IPS-20b (cell line): ENCODE measurements around the gene UNC45A.
"Not testable (repeated sequence)": the region's sequence is repeated elsewhere in the genome, so short reads cannot be mapped to it uniquely, and the experiment has no call there.

Experiments used
- H3K27ac ChIP-seq: one replicate; pipeline ENCODE4 v1.5.1; 2013; ENCODE audit warnings: low read length
- H3K27me3 ChIP-seq: 2 replicates; pipeline ENCODE4 v1.6.1; 2013; ENCODE audit warnings: mild to moderate bottlenecking, low read length, inconsistent platforms; ENCODE audit not compliant: insufficient read depth
- H3K36me3 ChIP-seq: 2 replicates; pipeline ENCODE4 v1.6.1; 2013; ENCODE audit warnings: low read depth, mild to moderate bottlenecking, inconsistent platforms, low read length, moderate library complexity; ENCODE audit not compliant: insufficient read depth
- H3K4me1 ChIP-seq: 2 replicates; pipeline ENCODE4 v1.6.1; 2013; ENCODE audit warnings: mild to moderate bottlenecking, control low read depth, inconsistent platforms, low read length, moderate library complexity; ENCODE audit not compliant: insufficient read depth
- H3K4me3 ChIP-seq: 2 replicates; pipeline ENCODE4 v1.5.1; 2013; ENCODE audit warnings: mild to moderate bottlenecking, low read length, inconsistent platforms
- H3K9ac ChIP-seq: 2 replicates; pipeline ENCODE4 v1.6.1; 2013; ENCODE audit warnings: low read depth, mild to moderate bottlenecking, inconsistent platforms, low read length, moderate library complexity
- H3K9me3 ChIP-seq: 2 replicates; pipeline ENCODE4 v1.6.1; 2013; ENCODE audit warnings: mild to moderate bottlenecking, low read depth, low read length, inconsistent platforms; ENCODE audit not compliant: insufficient read depth

UNC45A gene

DNA sequence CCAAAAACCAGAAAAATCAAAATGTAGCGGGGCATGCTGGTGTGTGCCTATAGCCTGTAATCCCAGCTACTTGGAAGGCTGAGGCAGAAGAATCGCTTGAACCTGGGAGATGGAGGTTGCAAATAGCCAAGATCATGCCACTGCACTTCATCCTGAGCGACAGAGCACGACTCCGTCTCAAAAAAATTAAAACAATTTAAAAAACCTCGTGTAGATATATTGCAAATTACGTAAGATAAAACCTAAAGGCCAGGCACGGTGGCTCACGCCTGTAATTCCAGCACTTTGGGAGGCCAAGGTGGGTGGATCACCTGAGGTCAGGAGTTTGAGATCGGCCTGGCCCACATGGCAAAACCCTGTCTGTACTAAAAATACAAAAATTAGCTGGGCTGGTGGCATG, 8.3 kb upstream of the UNC45A start:
- not testable (repeated sequence) for H3K4me1 ChIP-seq, H3K36me3 ChIP-seq, H3K9me3 ChIP-seq, H3K27me3 ChIP-seq, H3K4me3 ChIP-seq, H3K9ac ChIP-seq, H3K27ac ChIP-seq

DNA sequence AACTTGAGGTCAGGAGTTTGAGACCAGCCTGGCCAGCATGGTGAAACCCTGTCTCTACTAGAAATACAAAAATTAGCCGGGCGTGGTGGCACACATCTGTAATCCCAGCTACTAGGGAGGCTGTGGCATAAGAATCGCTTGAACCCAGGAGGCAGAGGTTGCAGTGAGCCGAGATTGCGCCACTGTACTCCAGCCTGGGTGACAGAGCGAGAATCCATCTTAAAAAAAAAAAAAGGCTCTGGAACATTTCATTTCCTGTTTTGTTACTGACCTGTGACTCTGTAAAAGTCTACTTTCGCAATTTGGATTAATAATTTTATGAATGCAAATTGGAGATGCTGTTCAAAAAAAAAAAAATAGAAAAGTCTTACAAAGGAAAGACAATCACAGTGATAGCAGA, 7.0 kb upstream of the UNC45A start:
- not testable (repeated sequence) for H3K4me1 ChIP-seq, H3K4me3 ChIP-seq

DNA sequence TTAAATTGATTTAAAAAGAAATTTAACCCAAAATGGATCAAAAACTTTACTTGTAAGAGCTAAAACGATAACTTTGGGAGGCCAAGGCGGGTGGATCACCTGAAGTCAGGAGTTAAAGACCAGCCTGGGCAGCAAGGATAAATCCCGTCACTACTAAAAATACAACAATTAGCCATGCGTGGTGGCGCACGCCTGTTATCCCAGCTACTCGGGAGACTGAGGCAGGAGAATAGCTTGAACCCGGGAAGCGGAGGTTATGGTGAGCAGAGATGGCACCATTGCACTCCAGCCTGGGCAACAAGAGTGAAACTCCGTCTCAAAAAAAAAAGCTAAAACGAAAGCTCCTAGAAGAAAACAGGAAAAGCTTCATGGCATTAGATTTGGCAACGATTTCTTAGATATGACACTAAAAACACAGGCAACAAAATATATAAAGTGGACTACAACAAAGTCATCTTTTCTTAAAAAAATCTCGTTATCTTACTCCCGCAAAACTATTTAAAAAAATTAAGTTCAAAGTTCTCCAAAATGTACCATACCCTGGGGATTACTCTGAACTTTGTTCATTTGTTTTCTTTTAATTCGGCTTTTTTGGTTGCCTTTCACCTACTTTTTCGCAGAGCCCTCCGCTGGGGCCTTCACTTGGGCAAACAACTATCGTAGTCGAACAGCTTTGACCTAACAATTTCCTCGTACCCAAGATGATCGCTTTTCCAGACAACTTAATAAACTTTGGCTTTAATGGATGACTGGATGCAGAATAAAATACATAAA, 5.7 kb upstream of the UNC45A start:
- H3K27ac ChIP-seq = no peak overlapping the region
- peaks cover 2% of the 10 kb centered on the region; the same call in 1 of the 2 replicates for H3K4me1 ChIP-seq
- no peaks in the 10 kb centered on the region for H3K36me3 ChIP-seq
- no peak overlapping the region for H3K4me3 ChIP-seq
- H3K9ac ChIP-seq = no peak overlapping the region
- no peaks in the 10 kb centered on the region for H3K9me3 ChIP-seq
- H3K27me3 ChIP-seq = peaks cover 16% of the 10 kb centered on the region

More for the DNA sequence above, 7.0 kb upstream of the UNC45A start:
- H3K27ac ChIP-seq, H3K27me3 ChIP-seq, H3K9ac ChIP-seq, H3K9me3 ChIP-seq, H3K36me3 ChIP-seq: not testable (repeated sequence)

DNA sequence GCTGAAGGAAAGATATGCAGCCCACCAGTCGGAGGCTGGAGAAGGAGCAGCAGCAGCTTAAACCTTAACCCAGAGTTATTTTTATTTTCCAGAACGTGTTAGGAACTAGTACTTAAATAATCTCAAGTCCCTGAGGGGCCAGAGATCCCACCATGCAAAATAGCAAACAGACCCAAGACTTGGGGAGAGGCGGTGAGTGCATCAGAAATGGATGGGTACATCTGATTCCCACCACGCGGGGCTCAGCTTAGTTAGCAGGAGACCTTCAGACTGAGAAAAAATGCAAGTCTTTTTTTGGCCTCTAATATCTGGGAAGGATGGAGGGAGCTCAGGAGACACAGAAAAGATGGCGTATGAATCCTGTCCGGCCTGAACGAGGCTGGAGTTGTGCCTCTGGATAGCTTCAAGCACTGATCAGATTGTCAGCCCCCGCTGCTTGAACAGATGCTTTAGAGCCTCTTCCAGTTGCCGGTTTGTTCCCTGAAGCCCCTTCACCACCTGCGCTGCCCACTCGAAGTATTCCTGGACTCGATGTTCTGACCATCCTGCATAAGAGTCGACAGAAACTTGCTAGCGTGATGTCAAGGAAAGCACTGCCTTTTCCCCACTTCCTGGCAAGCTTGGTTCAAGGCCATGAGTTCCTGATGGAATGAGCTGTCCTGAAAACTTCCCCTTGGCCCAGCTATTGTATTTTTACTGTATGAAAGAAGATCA, 4.1 kb upstream of the UNC45A start:
- H3K4me3 ChIP-seq = peak overlapping the region; percentile 81; the same call in 1 of the 2 replicates
- H3K9ac ChIP-seq = 0 out of 2 replicates have a peak overlapping the region, but pooled peaks have one; percentile 34
- H3K36me3 ChIP-seq = no peaks in the 10 kb centered on the region
- peaks cover 2% of the 10 kb centered on the region; the same call in 1 of the 2 replicates for H3K4me1 ChIP-seq
- no peaks in the 10 kb centered on the region for H3K9me3 ChIP-seq
- no peak overlapping the region for H3K27ac ChIP-seq
- H3K27me3 ChIP-seq = peaks cover 16% of the 10 kb centered on the region

DNA sequence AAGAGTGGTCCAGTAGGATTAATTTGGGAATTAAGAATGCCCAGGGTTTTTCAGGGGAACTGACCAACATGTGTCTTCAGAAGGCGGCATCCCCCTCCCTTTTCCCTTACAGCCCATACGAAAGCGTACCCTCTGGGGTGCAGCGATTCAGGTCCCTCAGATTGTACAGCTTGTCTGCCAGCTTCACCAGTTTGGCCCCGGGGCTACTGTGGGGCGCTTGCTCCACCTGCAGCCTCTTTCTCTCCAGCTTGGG, 3.6 kb upstream of the UNC45A start:
- Histone ChIP-seq H3K4me1 (peaks cover 2% of the 10 kb centered on the region; the same call in 1 of the 2 replicates), H3K9ac (peak overlapping the region; percentile 34; the same call in 1 of the 2 replicates), H3K36me3 (peaks cover under 1% of the 10 kb centered on the region; the same call in 1 of the 2 replicates), H3K27me3 (peaks cover 16% of the 10 kb centered on the region), H3K27ac (no peak overlapping the region), H3K4me3 (peak overlapping the region; percentile 81; the same call in 1 of the 2 replicates), H3K9me3 (no peaks in the 10 kb centered on the region)

DNA sequence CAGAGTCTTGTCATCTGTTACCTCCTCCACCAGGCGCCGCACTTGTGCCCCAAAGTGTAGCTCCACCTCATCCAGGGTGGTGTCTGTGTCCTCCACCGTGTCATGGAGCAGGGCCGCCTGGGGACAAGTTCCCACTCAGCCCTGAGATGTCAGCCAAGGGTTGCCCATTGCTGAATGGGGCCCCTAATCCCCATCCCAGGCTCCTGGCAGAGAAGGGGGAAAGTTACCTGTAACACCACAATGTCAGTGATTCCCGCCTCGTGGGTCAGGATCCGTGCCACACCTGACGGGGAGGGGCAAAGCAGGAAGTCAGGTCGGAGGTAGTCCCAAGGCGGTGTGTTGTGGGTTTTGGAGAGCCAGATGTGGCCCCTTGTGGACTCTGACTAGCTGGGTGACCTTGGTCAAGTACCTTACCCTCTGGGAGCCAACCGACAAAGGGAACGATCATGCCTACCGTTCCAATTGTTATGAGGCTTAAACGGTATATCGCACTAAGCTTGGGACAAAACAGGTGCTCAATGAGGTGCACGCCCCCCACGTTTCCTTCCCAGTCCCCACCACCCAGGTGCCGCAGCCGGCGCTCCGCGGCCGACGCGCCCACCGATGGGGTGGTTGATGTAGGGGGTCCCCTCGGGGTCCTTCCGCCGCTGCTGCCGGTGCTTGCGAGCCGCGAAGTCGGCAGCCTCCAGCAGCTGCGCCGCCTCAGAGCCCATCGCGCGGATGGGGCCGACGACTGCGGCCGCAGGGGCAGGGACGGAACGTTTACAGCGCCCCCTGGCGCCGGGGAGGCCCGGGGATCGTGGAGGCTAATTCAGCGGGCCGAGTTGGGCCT, 3.0 kb upstream of the UNC45A start, which contains the start of gene HDDC3:
TSS of gene HDDC3 (minus strand) at position 722 of the 832 bp plus-strand sequence. CDS start at position 713, 9 bp downstream.
- Histone ChIP-seq H3K4me3 (peak within 1 kb of the TSS; percentile 81), H3K27me3 (peaks cover 16% of the 10 kb centered on the region), H3K36me3 (peaks cover 6% of the 10 kb centered on the region; the same call in 1 of the 2 replicates), H3K9ac (peak within 1 kb of the TSS; percentile 74), H3K27ac (no peak within 1 kb of the TSS), H3K4me1 (peaks cover 2% of the 10 kb centered on the region; the same call in 1 of the 2 replicates), H3K9me3 (no peaks in the 10 kb centered on the region)

DNA sequence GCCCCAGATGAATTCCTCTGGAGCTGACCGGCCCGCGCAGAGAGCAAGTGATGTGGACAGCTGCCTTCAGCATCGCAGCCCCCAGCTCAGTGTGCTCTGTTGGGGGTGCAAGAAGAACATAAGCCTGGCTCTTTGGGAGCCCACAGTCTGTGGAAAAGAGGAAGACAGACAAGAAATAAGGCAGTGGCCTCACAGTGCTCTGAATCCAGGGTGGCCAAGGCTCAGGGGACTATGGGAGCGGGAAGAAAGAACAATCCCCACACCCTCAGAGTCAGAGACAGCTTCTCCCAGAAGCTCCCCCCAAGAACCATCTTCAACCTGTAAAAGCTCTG, 2.5 kb upstream of the UNC45A start:
- Histone ChIP-seq H3K4me1 (peaks cover 2% of the 10 kb centered on the region; the same call in 1 of the 2 replicates), H3K27ac (no peak overlapping the region), H3K9me3 (no peaks in the 10 kb centered on the region), H3K27me3 (peaks cover 16% of the 10 kb centered on the region), H3K36me3 (peaks cover 8% of the 10 kb centered on the region; the same call in 1 of the 2 replicates), H3K9ac (no peak overlapping the region), H3K4me3 (peak overlapping the region; percentile 81; the same call in 1 of the 2 replicates)

DNA sequence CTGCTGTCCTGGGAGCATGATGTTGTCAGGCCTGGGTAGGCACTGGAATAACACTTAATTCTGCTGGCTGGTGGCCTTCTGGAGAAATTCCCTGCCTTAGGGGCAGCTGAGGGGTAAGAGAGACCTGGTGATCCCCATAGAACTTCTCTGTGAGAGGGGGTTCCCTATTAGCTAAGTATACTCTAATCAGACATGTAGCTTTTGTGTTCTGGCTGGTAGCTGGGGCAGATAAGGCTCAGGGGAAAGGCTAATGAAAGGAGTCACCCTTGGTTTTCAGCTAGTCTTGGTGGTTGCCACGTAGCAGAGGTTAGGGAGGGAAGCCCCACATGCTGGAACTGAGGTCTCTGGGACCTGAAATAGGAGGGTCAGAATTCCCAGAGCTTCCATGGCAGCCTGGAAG, 1.8 kb upstream of the UNC45A start:
- Histone ChIP-seq H3K27me3 (peaks cover 16% of the 10 kb centered on the region), H3K4me1 (peaks cover 2% of the 10 kb centered on the region; the same call in 1 of the 2 replicates), H3K4me3 (no peak overlapping the region), H3K27ac (no peak overlapping the region), H3K9me3 (no peaks in the 10 kb centered on the region), H3K36me3 (peaks cover 13% of the 10 kb centered on the region), H3K9ac (no peak overlapping the region)

DNA sequence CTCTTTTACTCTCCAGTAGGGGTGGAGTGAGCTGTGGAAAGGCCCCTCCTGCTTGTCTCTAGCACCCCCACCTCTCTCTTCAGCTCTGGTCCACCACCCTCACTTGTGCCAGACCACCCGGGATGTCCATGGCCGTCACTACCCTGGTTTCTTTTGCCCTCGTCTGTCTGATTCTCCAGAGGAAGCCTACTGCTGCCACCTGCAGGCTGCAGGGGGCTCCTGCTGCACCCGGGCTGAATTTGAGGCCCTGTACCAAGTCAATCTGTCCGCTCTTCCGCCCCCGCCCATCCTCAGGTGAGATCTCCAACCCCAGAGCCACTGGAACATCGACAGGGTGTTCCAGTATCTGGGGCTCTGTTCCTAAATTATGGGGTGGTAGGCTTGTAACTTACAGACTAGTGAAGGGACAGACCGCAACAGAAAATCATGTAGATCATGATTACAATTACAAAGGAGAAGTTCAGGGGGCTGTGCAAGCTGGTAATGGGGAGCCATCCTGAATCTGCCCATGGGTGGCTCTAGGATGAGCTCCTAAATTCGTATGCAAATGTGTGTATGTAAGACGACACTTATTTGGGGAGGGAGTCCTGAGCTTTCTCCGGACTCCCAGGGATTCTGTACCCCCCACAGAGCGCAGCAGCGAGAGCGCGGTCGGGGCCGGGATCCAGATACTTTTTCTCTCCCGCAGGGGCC, 683 bp upstream of the UNC45A start:
- Histone ChIP-seq H3K4me3 (peak overlapping the region; percentile 61), H3K27ac (no peak overlapping the region), H3K27me3 (peaks cover 16% of the 10 kb centered on the region), H3K4me1 (peaks cover 2% of the 10 kb centered on the region; the same call in 1 of the 2 replicates), H3K9me3 (no peaks in the 10 kb centered on the region), H3K9ac (no peak overlapping the region), H3K36me3 (peaks cover 19% of the 10 kb centered on the region)

DNA sequence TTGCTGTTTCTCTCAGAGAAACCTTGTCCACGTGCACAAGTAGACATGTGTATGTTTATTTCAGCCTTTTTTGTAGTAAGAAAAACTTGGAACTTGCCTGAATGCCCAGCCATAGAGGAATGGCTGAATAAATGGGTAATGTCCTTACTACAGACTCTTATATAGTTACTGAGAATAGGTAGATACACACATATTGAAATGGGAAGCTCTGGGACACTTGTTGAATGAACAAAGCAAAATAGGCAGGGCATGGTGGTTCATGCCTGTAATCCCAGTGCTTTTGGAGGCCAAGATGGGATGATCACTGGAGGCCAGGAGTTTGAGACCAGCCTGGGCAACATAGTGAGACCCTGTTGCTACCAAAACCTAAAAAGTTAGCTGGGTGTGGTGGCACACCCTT, 1.7 kb downstream of the UNC45A start:
- Histone ChIP-seq H3K27ac (no peak overlapping the region), H3K9me3 (no peaks in the 10 kb centered on the region), H3K9ac (no peak overlapping the region), H3K4me1 (peaks cover 2% of the 10 kb centered on the region; the same call in 1 of the 2 replicates), H3K27me3 (peaks cover 16% of the 10 kb centered on the region), H3K4me3 (no peak overlapping the region), H3K36me3 (peaks cover 41% of the 10 kb centered on the region)

DNA sequence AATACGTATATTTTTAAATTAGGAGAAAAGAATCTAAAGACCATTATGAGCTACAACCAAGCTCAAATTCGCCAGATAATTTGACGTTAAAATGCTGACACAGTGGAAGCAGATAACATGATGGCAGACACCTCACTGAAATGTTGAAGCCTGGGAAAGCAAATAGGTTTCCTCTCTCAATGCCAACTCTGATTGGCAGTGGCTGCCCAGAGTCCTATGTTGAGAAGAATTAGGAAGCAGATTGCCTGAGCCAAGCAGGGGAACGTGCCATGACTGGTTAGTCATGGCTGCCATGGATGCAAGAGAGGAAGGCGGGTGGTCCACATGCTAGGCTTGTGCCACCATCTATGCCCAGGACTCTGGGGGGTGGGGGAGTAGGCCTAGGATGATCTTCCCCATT, 3.2 kb downstream of the UNC45A start:
- H3K27me3 ChIP-seq = peaks cover 9% of the 10 kb centered on the region
- H3K36me3 ChIP-seq = peaks cover 56% of the 10 kb centered on the region
- H3K4me3 ChIP-seq = no peak overlapping the region
- H3K9me3 ChIP-seq = no peaks in the 10 kb centered on the region
- no peak overlapping the region for H3K27ac ChIP-seq
- no peak overlapping the region for H3K9ac ChIP-seq
- no peaks in the 10 kb centered on the region for H3K4me1 ChIP-seq
